SK-N-SH treated with all-trans-retinoic acid at 6 μM for 48 hours (cell line): ENCODE measurements around the gene MAPRE2.

Experiments used
- ATAC-seq: fragments of 200-7000 bp; cut with Tn5 transposase; 3 replicates; pipeline ENCODE4 v1.9.1; 2020; ENCODE audit warnings: mild to moderate bottlenecking, moderate library complexity
- ARNTL ChIP-seq: fragments of 450-650 bp; formaldehyde crosslinking; IDR thresholded peaks from 2 replicates; pipeline ENCODE4 v1.5.0; 2020; ENCODE audit warnings: low read depth, mild to moderate bottlenecking, moderate library complexity, borderline replicate concordance
- BACH2 ChIP-seq: fragments of 250-450 bp; sonication (Bioruptor Pico); IDR thresholded peaks from 2 replicates; pipeline ENCODE4 v1.9.0; 2021; ENCODE audit warnings: mild to moderate bottlenecking, borderline replicate concordance
- CSDC2 ChIP-seq: fragments of 250-450 bp; sonication (Bioruptor Pico); IDR thresholded peaks from 2 replicates; pipeline ENCODE4 v1.5.0; 2020; ENCODE audit warnings: mild to moderate bottlenecking, moderate library complexity
- ESRRG ChIP-seq: fragments of 250-450 bp; sonication (Bioruptor Pico); IDR thresholded peaks from 2 replicates; pipeline ENCODE4 v1.6.1; 2021; ENCODE audit warnings: mild to moderate bottlenecking
- GLIS3 ChIP-seq: fragments of 250-450 bp; sonication (Bioruptor Pico); IDR thresholded peaks from 2 replicates; pipeline ENCODE4 v1.5.0; 2020; ENCODE audit warnings: mild to moderate bottlenecking, moderate library complexity
- ISL1 ChIP-seq: fragments of 250-450 bp; sonication (Bioruptor Pico); IDR thresholded peaks from 2 replicates; pipeline ENCODE4 v2.1.2; 2022; ENCODE audit warnings: mild to moderate bottlenecking, moderate library complexity
- OSR1 ChIP-seq: fragments of 250-450 bp; sonication (Bioruptor Pico); IDR thresholded peaks from 2 replicates; pipeline ENCODE4 v1.8.0; 2022; ENCODE audit warnings: moderate library complexity, mild to moderate bottlenecking, inconsistent platforms
- PPARA ChIP-seq: fragments of 250-450 bp; sonication (Bioruptor Pico); IDR thresholded peaks from 2 replicates; pipeline ENCODE4 v1.5.0; 2020; ENCODE audit warnings: mild to moderate bottlenecking, borderline replicate concordance
- RARB ChIP-seq: fragments of 250-450 bp; sonication (Bioruptor Pico); IDR thresholded peaks from 2 replicates; pipeline ENCODE4 v1.8.0; 2021; ENCODE audit warnings: mild to moderate bottlenecking, moderate library complexity
- SNAI2 ChIP-seq: fragments of 250-450 bp; sonication (Bioruptor Pico); IDR thresholded peaks from 2 replicates; pipeline ENCODE4 v1.5.0; 2020; ENCODE audit warnings: mild to moderate bottlenecking, moderate library complexity
- TCF4 ChIP-seq: fragments of 250-450 bp; sonication (Bioruptor Pico); IDR thresholded peaks from 2 replicates; pipeline ENCODE4 v1.8.0; 2021; ENCODE audit warnings: mild to moderate bottlenecking, moderate library complexity, borderline replicate concordance
- TOX ChIP-seq: fragments of 250-450 bp; sonication (Bioruptor Pico); IDR thresholded peaks from 2 replicates; pipeline ENCODE4 v1.8.0; 2021; ENCODE audit warnings: mild to moderate bottlenecking, moderate library complexity, borderline replicate concordance
- ZC3H10 ChIP-seq: fragments of 250-450 bp; sonication (Bioruptor Pico); IDR thresholded peaks from 2 replicates; pipeline ENCODE4 v1.5.1; 2021; ENCODE audit warnings: mild to moderate bottlenecking, moderate library complexity
- ZFP3 ChIP-seq: fragments of 250-450 bp; sonication (Bioruptor Pico); IDR thresholded peaks from 2 replicates; pipeline ENCODE4 v1.5.0; 2020; ENCODE audit warnings: mild to moderate bottlenecking, moderate library complexity
- ZNF565 ChIP-seq: fragments of 450-650 bp; formaldehyde crosslinking; conservative IDR thresholded peaks from 2 replicates; pipeline ENCODE4 v1.5.0; 2020; ENCODE audit warnings: low read depth, mild to moderate bottlenecking, moderate library complexity
- ZNF70 ChIP-seq: fragments of 450-650 bp; formaldehyde crosslinking; IDR thresholded peaks from 2 replicates; pipeline ENCODE4 v1.5.0; 2020; ENCODE audit warnings: mild to moderate bottlenecking, moderate library complexity
- ZNF8 ChIP-seq: fragments of 450-650 bp; formaldehyde crosslinking; IDR thresholded peaks from 2 replicates; pipeline ENCODE4 v1.5.0; 2020; ENCODE audit warnings: mild to moderate bottlenecking, moderate library complexity
- TF ChIP-seq, protein P1 (sequence below): fragments of 250-450 bp; sonication (Bioruptor Pico); IDR thresholded peaks from 2 replicates; pipeline ENCODE4 v1.5.0; 2020; ENCODE audit warnings: mild to moderate bottlenecking, moderate library complexity
- TF ChIP-seq, protein P2 (sequence below): fragments of 250-450 bp; sonication (Bioruptor Pico); IDR thresholded peaks from 2 replicates; pipeline ENCODE4 v1.8.0; 2020; ENCODE audit warnings: mild to moderate bottlenecking, moderate library complexity, borderline replicate concordance
- TF ChIP-seq, protein P3 (sequence below): fragments of 250-450 bp; sonication (Bioruptor Pico); IDR thresholded peaks from 2 replicates; pipeline ENCODE4 v1.8.0; 2021; ENCODE audit warnings: low read depth, mild to moderate bottlenecking, moderate library complexity, borderline replicate concordance
- TF ChIP-seq, protein P4 (sequence below): fragments of 250-450 bp; sonication (Bioruptor Pico); IDR thresholded peaks from 2 replicates; pipeline ENCODE4 v1.5.1; 2020; ENCODE audit warnings: low read depth, mild to moderate bottlenecking, moderate library complexity
- TF ChIP-seq, protein P5 (sequence below): fragments of 250-450 bp; sonication (Bioruptor Pico); IDR thresholded peaks from 2 replicates; pipeline ENCODE4 v1.5.1; 2021; ENCODE audit warnings: mild to moderate bottlenecking, moderate library complexity

Gene MAPRE2

DNA sequence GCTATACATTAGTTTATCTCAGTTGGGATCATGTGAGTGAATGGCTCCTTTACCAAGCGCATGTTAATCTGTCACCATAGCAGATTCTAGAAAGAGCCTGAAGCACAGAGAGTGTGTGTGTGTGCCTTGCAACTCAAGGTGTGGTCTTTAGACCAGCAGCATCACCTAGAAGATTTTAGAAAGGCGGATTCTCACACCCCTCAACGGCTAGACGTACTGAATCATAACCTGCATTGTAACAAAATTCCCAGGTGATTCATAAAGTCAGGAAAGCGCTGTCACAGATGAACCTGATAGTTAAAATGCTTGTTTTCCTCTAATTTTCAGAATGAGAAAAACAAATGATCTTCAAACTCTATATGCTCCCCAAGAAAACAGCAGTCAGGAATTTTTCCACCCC is 45.5 kb upstream of the MAPRE2 start:
- ATAC-seq = no peak
- TF ChIP-seq PPARA (CRISPR knock-in tag) (no peak), ZNF70 (no peak), GLIS3 (CRISPR knock-in tag) (no peak), ZFP3 (CRISPR knock-in tag) (no peak), TCF4 (CRISPR knock-in tag) (no peak), ZC3H10 (no peak), ZNF565 (no peak), OSR1 (CRISPR knock-in tag) (no peak), SNAI2 (no peak), RARB (CRISPR knock-in tag) (no peak), ESRRG (CRISPR knock-in tag) (no peak), ZNF8 (CRISPR knock-in tag) (no peak), BACH2 (CRISPR knock-in tag) (no peak), ARNTL (no peak)
- TF ChIP-seq, protein P1, sequence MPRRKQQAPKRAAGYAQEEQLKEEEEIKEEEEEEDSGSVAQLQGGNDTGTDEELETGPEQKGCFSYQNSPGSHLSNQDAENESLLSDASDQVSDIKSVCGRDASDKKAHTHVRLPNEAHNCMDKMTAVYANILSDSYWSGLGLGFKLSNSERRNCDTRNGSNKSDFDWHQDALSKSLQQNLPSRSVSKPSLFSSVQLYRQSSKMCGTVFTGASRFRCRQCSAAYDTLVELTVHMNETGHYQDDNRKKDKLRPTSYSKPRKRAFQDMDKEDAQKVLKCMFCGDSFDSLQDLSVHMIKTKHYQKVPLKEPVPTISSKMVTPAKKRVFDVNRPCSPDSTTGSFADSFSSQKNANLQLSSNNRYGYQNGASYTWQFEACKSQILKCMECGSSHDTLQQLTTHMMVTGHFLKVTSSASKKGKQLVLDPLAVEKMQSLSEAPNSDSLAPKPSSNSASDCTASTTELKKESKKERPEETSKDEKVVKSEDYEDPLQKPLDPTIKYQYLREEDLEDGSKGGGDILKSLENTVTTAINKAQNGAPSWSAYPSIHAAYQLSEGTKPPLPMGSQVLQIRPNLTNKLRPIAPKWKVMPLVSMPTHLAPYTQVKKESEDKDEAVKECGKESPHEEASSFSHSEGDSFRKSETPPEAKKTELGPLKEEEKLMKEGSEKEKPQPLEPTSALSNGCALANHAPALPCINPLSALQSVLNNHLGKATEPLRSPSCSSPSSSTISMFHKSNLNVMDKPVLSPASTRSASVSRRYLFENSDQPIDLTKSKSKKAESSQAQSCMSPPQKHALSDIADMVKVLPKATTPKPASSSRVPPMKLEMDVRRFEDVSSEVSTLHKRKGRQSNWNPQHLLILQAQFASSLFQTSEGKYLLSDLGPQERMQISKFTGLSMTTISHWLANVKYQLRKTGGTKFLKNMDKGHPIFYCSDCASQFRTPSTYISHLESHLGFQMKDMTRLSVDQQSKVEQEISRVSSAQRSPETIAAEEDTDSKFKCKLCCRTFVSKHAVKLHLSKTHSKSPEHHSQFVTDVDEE (CRISPR knock-in tag) = no peak
- TF ChIP-seq, protein P2, sequence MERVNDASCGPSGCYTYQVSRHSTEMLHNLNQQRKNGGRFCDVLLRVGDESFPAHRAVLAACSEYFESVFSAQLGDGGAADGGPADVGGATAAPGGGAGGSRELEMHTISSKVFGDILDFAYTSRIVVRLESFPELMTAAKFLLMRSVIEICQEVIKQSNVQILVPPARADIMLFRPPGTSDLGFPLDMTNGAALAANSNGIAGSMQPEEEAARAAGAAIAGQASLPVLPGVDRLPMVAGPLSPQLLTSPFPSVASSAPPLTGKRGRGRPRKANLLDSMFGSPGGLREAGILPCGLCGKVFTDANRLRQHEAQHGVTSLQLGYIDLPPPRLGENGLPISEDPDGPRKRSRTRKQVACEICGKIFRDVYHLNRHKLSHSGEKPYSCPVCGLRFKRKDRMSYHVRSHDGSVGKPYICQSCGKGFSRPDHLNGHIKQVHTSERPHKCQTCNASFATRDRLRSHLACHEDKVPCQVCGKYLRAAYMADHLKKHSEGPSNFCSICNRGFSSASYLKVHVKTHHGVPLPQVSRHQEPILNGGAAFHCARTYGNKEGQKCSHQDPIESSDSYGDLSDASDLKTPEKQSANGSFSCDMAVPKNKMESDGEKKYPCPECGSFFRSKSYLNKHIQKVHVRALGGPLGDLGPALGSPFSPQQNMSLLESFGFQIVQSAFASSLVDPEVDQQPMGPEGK (CRISPR knock-in tag) = no peak
- TF ChIP-seq, protein P3, sequence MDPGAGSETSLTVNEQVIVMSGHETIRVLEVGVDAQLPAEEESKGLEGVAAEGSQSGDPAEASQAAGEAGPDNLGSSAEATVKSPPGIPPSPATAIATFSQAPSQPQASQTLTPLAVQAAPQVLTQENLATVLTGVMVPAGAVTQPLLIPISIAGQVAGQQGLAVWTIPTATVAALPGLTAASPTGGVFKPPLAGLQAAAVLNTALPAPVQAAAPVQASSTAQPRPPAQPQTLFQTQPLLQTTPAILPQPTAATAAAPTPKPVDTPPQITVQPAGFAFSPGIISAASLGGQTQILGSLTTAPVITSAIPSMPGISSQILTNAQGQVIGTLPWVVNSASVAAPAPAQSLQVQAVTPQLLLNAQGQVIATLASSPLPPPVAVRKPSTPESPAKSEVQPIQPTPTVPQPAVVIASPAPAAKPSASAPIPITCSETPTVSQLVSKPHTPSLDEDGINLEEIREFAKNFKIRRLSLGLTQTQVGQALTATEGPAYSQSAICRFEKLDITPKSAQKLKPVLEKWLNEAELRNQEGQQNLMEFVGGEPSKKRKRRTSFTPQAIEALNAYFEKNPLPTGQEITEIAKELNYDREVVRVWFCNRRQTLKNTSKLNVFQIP (CRISPR knock-in tag) = no peak
- TF ChIP-seq, protein P4, sequence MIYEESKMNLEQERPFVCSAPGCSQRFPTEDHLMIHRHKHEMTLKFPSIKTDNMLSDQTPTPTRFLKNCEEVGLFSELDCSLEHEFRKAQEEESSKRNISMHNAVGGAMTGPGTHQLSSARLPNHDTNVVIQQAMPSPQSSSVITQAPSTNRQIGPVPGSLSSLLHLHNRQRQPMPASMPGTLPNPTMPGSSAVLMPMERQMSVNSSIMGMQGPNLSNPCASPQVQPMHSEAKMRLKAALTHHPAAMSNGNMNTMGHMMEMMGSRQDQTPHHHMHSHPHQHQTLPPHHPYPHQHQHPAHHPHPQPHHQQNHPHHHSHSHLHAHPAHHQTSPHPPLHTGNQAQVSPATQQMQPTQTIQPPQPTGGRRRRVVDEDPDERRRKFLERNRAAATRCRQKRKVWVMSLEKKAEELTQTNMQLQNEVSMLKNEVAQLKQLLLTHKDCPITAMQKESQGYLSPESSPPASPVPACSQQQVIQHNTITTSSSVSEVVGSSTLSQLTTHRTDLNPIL (CRISPR knock-in tag) = no peak
- TF ChIP-seq, protein P5, sequence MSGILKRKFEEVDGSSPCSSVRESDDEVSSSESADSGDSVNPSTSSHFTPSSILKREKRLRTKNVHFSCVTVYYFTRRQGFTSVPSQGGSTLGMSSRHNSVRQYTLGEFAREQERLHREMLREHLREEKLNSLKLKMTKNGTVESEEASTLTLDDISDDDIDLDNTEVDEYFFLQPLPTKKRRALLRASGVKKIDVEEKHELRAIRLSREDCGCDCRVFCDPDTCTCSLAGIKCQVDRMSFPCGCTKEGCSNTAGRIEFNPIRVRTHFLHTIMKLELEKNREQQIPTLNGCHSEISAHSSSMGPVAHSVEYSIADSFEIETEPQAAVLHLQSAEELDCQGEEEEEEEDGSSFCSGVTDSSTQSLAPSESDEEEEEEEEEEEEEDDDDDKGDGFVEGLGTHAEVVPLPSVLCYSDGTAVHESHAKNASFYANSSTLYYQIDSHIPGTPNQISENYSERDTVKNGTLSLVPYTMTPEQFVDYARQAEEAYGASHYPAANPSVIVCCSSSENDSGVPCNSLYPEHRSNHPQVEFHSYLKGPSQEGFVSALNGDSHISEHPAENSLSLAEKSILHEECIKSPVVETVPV (CRISPR knock-in tag) = no peak

DNA sequence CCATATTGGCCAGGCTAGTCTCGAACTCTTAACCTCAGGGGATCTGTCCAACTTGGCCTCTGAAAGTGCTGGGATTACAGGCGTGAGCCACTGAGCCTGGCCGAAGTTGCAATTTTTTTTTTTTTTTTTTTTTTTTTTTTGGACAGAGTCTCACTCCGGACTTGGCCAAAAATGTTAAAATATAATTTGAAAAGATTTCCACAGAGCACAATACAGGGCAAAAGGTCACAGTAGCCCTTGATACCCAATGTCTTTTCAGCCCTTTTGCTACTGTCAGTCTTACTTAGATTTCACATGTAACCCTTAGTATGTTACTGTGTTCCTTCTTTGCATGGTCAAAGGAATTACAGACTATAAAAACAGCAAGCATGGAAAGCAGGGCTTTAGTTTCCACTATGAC is 42.6 kb upstream of the MAPRE2 start:
- ATAC-seq = no peak
- TF ChIP-seq GLIS3 (CRISPR knock-in tag) (no peak), ISL1 (no peak), RARB (CRISPR knock-in tag) (no peak), ZNF565 (no peak), TOX (CRISPR knock-in tag) (no peak), CSDC2 (CRISPR knock-in tag) (no peak), ZFP3 (CRISPR knock-in tag) (no peak)
- TF ChIP-seq, protein P5 (CRISPR knock-in tag) = no peak
- TF ChIP-seq, protein P1 (CRISPR knock-in tag) = no peak
